ENCODE measurements around the gene METRNL. TPM values are rescaled to one million over a fixed set of nuclear protein-coding genes. Genes with fewer than 3 reads are reported as not detected.

Gene METRNL
- total RNA-seq, 1 donor from 2014 or later = 14.7 TPM

DNA sequence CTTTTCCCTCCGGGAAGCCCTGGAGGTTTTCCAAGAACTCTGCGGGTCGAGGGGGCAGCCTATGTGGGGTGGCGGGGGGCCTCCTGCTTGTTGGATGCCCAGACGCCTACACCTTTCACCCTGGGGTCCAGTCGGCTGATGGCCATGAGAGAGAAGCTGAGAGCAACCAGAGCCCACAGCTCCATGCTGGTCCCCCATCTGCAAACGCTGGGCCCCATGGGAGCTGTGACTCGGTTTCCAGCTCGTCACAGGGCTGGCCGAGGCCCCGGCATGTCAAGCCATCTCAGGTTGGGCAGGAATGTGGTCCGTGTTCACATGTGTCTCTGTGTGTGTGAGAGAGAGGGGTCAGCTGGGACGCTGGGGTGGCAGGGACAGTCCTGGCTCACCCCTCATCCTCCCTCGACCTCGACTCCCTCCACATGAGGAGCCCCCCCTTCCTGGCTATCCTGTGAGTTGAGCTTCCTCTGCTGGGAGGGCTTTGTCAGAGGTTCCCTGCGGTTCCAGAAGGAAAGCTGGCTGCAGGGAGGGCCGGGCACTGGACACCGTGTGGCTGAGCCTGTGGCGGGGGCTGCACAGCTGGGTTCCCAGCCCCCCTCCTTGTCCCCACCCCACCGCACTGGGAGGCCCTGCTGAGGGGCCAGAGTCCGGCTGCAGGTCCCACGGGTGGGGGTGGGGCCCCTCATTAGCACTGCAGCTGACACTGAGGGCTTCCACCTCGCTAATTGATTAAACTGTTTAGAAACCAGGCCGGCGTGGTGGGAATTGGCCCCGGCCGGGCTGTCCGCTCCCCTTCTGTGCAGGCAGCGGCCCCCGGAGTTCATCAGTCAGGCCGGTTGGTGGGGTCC lies 19.1 kb downstream of the METRNL start:
- no peak overlapping the region for H3K4me3 Mint-ChIP-seq
- no peak for TF ChIP-seq CTCF (conservative IDR thresholded peaks at IDR 0.05)
- no peaks in the 10 kb centered on the region for H3K27me3 Mint-ChIP-seq (ENCODE audit: low read depth)
- DNase-seq (ENCODE audit: low read depth, low spot score) = no peak
- H3K4me1 Mint-ChIP-seq = peaks cover 6% of the 10 kb centered on the region
- H3K36me3 Mint-ChIP-seq (ENCODE audit: low read depth) = peaks cover 3% of the 10 kb centered on the region
- H3K9me3 Mint-ChIP-seq = no peaks in the 10 kb centered on the region
- H3K27ac Mint-ChIP-seq (ENCODE audit: unreplicated experiment) = no peak overlapping the region

GRCh38 chr17:83099086-83099555 lies 19.7 kb downstream of the METRNL start:
- DNase-seq (ENCODE audit: low read depth, low spot score) = no peak
- H3K4me1 Mint-ChIP-seq = peaks cover 6% of the 10 kb centered on the region
- TF ChIP-seq CTCF (conservative IDR thresholded peaks at IDR 0.05) = no peak
- H3K36me3 Mint-ChIP-seq (ENCODE audit: low read depth) = peaks cover 3% of the 10 kb centered on the region
- H3K27me3 Mint-ChIP-seq (ENCODE audit: low read depth) = no peaks in the 10 kb centered on the region
- no peak overlapping the region for H3K4me3 Mint-ChIP-seq
- H3K27ac Mint-ChIP-seq (ENCODE audit: unreplicated experiment) = no peak overlapping the region
- no peaks in the 10 kb centered on the region for H3K9me3 Mint-ChIP-seq

- no peaks in the 10 kb centered on the region for H3K9me3 Mint-ChIP-seq
- no peak for DNase-seq (ENCODE audit: low read depth, low spot score)
- TF ChIP-seq CTCF (conservative IDR thresholded peaks at IDR 0.05) = no peak
- H3K27ac Mint-ChIP-seq (ENCODE audit: unreplicated experiment) = no peak overlapping the region
- peaks cover 3% of the 10 kb centered on the region for H3K36me3 Mint-ChIP-seq (ENCODE audit: low read depth)
- no peaks in the 10 kb centered on the region for H3K27me3 Mint-ChIP-seq (ENCODE audit: low read depth)
- H3K4me1 Mint-ChIP-seq = peaks cover 6% of the 10 kb centered on the region
- H3K4me3 Mint-ChIP-seq = no peak overlapping the region
These were observed 20.3 kb downstream of the METRNL start for GRCh38 chr17:83099570-83100181.

DNA sequence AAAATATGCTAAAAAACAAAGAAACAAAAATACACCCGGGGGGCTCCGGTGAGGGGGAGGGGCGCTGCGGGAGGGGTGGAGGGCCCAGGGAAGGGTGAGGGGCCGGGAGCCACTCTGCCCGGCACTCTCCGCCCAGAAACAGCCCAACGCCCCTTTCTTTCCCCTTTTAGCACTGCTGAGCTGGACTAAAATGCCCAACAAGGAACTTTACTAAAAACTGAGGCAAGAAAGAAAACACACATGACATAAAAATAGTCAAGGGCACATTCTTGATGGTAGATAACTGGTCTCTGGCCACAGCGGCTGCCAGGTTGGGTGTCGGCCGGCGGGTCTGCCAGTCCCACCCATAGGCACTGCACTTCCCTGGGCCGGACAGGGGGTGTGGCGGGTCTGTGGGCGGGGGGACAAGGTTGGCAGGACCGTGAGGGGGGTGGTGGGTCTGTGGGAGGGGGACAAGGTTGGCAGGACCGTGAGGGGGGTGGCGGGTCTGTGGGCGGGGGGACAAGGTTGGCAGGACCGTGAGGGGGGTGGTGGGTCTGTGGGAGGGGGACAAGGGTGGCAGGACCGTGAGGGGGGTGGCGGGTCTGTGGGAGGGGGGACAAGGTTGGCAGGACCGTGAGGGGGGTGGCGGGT lies 20.9 kb downstream of the METRNL start:
- Mint-ChIP-seq H3K9me3 (no peaks in the 10 kb centered on the region), H3K27ac (ENCODE audit: unreplicated experiment) (no peak overlapping the region), H3K4me1 (peaks cover 6% of the 10 kb centered on the region), H3K36me3 (ENCODE audit: low read depth) (peaks cover 3% of the 10 kb centered on the region), H3K4me3 (no peak overlapping the region), H3K27me3 (ENCODE audit: low read depth) (no peaks in the 10 kb centered on the region)
- DNase-seq (ENCODE audit: low read depth, low spot score) = no peak
- no peak for TF ChIP-seq CTCF (conservative IDR thresholded peaks at IDR 0.05)

DNA sequence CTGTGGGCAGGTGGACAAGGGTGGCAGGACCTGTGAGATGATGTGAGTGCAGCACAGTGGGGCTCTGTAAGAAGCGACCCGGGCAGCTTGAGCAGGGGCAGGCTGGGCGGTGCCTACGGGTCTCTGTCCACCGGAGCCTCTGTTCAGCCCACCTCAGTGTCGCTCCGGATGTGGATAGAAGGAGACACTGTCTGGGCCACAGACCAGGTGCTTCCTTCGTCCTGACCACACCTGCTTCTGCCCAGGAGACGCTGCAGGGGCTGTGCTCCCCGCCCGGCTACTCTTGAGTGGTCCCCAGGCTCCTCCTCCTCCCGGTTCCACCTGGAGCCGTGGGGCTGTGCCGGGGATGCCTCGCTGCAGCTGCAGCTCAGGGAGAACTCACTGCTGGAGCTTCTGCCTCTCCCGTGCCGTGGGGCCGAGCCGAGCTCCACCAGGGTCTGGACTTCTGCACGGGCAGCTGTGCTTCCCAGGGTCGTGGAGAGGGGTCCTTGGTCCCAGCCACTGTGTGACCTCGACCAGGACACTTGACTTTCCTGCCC lies 21.5 kb downstream of the METRNL start:
- Mint-ChIP-seq H3K9me3 (no peaks in the 10 kb centered on the region), H3K27ac (ENCODE audit: unreplicated experiment) (no peak overlapping the region), H3K27me3 (ENCODE audit: low read depth) (no peaks in the 10 kb centered on the region), H3K36me3 (ENCODE audit: low read depth) (no peaks in the 10 kb centered on the region), H3K4me1 (peaks cover 6% of the 10 kb centered on the region), H3K4me3 (no peak overlapping the region)
- no peak for DNase-seq (ENCODE audit: low read depth, low spot score)
- no peak for TF ChIP-seq CTCF (conservative IDR thresholded peaks at IDR 0.05)

Data from neural crest cell (in vitro differentiated cells).